ENCODE data around the gene OBSL1. TPM values are rescaled to one million over a fixed set of nuclear protein-coding genes. Genes with fewer than 3 reads are reported as not detected.

OBSL1 gene
- not detected for polyA plus RNA-seq (2012; ENCODE audit: missing spikeins)

GRCh38 chr2:219571311-219572236 lies at the start of gene OBSL1:
TSS of gene OBSL1 (minus strand) at chr2:219571539. CDS start at chr2:219571232, 307 bp downstream.
- no peak for FAIRE-seq
- no peak for TF ChIP-seq POLR2A (IDR thresholded peaks at IDR 0.05; ENCODE audit: low read depth, low read length)
- TF ChIP-seq POLR2AphosphoS5 (IDR thresholded peaks at IDR 0.05; ENCODE audit: low read depth, low read length), result no peak
- TF ChIP-seq TAF1 (IDR thresholded peaks at IDR 0.05; ENCODE audit: borderline replicate concordance, low read depth, low read length), result no peak
- DNase-seq (ENCODE audit: insufficient read length), result peak; percentile 39

- TF ChIP-seq TAF1 (IDR thresholded peaks at IDR 0.05; ENCODE audit: borderline replicate concordance, low read depth, low read length) (no peak), POLR2A (IDR thresholded peaks at IDR 0.05; ENCODE audit: low read depth, low read length) (no peak), POLR2AphosphoS5 (IDR thresholded peaks at IDR 0.05; ENCODE audit: low read depth, low read length) (no peak)
- FAIRE-seq (no peak), DNase-seq (ENCODE audit: insufficient read length) (no peak)
These were observed 49.2 kb upstream of the OBSL1 start for GRCh38 chr2:219620546-219620945.

GRCh38 chr2:219619235-219619634 lies 47.9 kb upstream of the OBSL1 start:
- FAIRE-seq (no peak), DNase-seq (ENCODE audit: insufficient read length) (no peak)
- TF ChIP-seq POLR2A (IDR thresholded peaks at IDR 0.05; ENCODE audit: low read depth, low read length) (no peak), POLR2AphosphoS5 (IDR thresholded peaks at IDR 0.05; ENCODE audit: low read depth, low read length) (no peak), TAF1 (IDR thresholded peaks at IDR 0.05; ENCODE audit: borderline replicate concordance, low read depth, low read length) (no peak)

GRCh38 chr2:219618733-219619122 lies 47.4 kb upstream of the OBSL1 start:
- FAIRE-seq, result no peak
- TF ChIP-seq POLR2A (IDR thresholded peaks at IDR 0.05; ENCODE audit: low read depth, low read length), result no peak
- TF ChIP-seq TAF1 (IDR thresholded peaks at IDR 0.05; ENCODE audit: borderline replicate concordance, low read depth, low read length), result no peak
- no peak for TF ChIP-seq POLR2AphosphoS5 (IDR thresholded peaks at IDR 0.05; ENCODE audit: low read depth, low read length)
- DNase-seq (ENCODE audit: insufficient read length), result no peak

GRCh38 chr2:219616550-219616949 lies 45.2 kb upstream of the OBSL1 start:
- DNase-seq (ENCODE audit: insufficient read length) (no peak), FAIRE-seq (no peak)
- TF ChIP-seq TAF1 (IDR thresholded peaks at IDR 0.05; ENCODE audit: borderline replicate concordance, low read depth, low read length) (no peak), POLR2AphosphoS5 (IDR thresholded peaks at IDR 0.05; ENCODE audit: low read depth, low read length) (no peak), POLR2A (IDR thresholded peaks at IDR 0.05; ENCODE audit: low read depth, low read length) (no peak)

GRCh38 chr2:219615894-219616293 lies 44.6 kb upstream of the OBSL1 start:
- FAIRE-seq (no peak), DNase-seq (ENCODE audit: insufficient read length) (no peak)
- TF ChIP-seq POLR2AphosphoS5 (IDR thresholded peaks at IDR 0.05; ENCODE audit: low read depth, low read length) (no peak), POLR2A (IDR thresholded peaks at IDR 0.05; ENCODE audit: low read depth, low read length) (no peak), TAF1 (IDR thresholded peaks at IDR 0.05; ENCODE audit: borderline replicate concordance, low read depth, low read length) (no peak)

GRCh38 chr2:219615036-219615435 lies 43.7 kb upstream of the OBSL1 start:
- TF ChIP-seq POLR2A (IDR thresholded peaks at IDR 0.05; ENCODE audit: low read depth, low read length) (no peak), TAF1 (IDR thresholded peaks at IDR 0.05; ENCODE audit: borderline replicate concordance, low read depth, low read length) (no peak), POLR2AphosphoS5 (IDR thresholded peaks at IDR 0.05; ENCODE audit: low read depth, low read length) (no peak)
- DNase-seq (ENCODE audit: insufficient read length) (no peak), FAIRE-seq (no peak)

GRCh38 chr2:219614076-219614860 lies 42.9 kb upstream of the OBSL1 start:
- no peak for DNase-seq (ENCODE audit: insufficient read length)
- TF ChIP-seq POLR2A (IDR thresholded peaks at IDR 0.05; ENCODE audit: low read depth, low read length), result no peak
- TF ChIP-seq TAF1 (IDR thresholded peaks at IDR 0.05; ENCODE audit: borderline replicate concordance, low read depth, low read length), result no peak
- TF ChIP-seq POLR2AphosphoS5 (IDR thresholded peaks at IDR 0.05; ENCODE audit: low read depth, low read length), result no peak
- FAIRE-seq, result no peak

- FAIRE-seq (no peak), DNase-seq (ENCODE audit: insufficient read length) (no peak)
- TF ChIP-seq POLR2AphosphoS5 (IDR thresholded peaks at IDR 0.05; ENCODE audit: low read depth, low read length) (no peak), POLR2A (IDR thresholded peaks at IDR 0.05; ENCODE audit: low read depth, low read length) (no peak), TAF1 (IDR thresholded peaks at IDR 0.05; ENCODE audit: borderline replicate concordance, low read depth, low read length) (no peak)
These were observed 42.2 kb upstream of the OBSL1 start for GRCh38 chr2:219613461-219614070.

GRCh38 chr2:219612577-219613286 lies 41.4 kb upstream of the OBSL1 start:
- no peak for FAIRE-seq
- TF ChIP-seq POLR2AphosphoS5 (IDR thresholded peaks at IDR 0.05; ENCODE audit: low read depth, low read length) (no peak), POLR2A (IDR thresholded peaks at IDR 0.05; ENCODE audit: low read depth, low read length) (no peak), TAF1 (IDR thresholded peaks at IDR 0.05; ENCODE audit: borderline replicate concordance, low read depth, low read length) (no peak)
- no peak for DNase-seq (ENCODE audit: insufficient read length)
